ENCODE results near the gene CDNF.
"Not testable (repeated sequence)": the region's sequence is repeated elsewhere in the genome, so short reads cannot be mapped to it uniquely, and the experiment has no call there.

The CDNF gene

GRCh38 chr10:14838582-14839304 is 906 bp upstream of the CDNF start:
- peak; percentile 7 to 14 for DNase-seq

GRCh38 chr10:14837003-14837756 is 657 bp downstream of the CDNF start:
- no peak for DNase-seq

GRCh38 chr10:14836208-14836607 is 1.6 kb downstream of the CDNF start:
- no peak for DNase-seq

DNA sequence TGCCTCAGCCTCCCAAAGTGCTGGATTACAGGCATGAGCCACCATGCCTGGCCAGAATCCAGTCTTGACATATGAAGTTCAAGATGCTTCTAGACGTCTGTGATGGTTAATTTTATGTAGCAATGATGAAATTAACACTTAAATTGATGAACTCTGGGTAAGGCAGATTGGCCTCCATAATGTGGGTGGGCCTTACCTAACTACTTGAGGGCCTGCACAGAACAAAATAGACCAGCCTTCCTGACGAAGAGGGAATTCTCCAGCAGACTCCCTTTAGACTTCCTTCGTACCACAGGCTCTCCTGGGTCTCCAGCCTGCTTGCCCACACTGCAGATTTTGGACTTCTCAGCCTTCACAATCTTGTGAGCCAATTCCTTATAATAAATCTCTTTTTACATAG is 4.7 kb downstream of the CDNF start:
- no peak for DNase-seq

DNA sequence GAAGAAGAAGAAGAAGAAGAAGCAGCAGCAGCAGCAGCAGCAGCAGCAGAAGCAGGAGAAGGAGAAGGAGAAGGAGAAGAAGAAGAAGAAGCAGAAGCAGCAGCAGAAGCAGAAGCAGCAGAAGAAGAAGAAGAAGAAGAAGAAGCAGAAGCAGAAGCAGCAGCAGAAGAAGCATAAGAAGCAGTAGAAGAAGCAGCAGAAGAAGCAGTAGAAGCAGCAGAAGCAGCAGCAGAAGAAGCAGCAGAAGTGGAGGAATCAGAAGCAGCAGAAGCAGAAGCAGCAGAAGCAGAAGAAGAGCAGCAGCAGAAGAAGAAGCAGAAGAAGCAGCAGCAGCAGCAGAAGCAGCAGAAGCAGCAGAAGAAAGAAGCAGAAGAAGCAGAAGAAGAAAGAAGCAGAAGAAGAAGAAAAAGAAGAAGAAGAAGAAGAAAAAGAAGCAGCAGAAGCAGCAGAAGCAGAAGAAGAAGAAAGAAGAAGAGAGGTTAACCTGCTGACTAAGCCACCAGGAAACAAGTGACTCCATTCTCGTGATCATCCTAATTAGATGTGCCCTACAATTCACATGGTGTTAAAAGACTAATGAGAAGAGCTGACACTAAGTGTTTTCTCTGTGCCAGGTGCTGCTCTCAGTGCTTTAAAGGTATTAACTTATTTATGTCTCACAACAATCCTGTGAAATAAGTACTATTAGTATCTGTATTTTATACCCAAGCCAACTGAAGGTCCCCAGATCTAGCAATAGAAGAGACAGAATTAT is 11.6 kb downstream of the CDNF start:
- no peak for DNase-seq

DNA sequence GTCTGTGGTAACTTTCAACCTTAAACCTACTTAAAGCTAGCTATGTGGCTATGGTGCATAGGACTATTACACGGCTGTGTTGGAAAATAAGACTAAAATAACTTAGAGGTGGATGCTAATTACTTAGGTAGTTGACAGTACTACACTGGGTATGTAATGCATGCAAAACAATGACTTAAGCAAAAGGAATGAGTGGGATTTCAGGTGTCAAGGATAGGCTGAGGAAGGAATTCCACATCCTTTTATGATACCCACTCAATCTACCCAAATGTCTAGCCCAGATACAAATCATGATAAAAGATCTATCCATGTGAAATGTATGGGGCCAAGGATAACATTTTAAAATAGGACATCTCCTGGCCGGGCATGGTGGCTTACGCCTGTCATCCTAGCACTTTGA is 13.9 kb downstream of the CDNF start:
- no peak for DNase-seq

DNA sequence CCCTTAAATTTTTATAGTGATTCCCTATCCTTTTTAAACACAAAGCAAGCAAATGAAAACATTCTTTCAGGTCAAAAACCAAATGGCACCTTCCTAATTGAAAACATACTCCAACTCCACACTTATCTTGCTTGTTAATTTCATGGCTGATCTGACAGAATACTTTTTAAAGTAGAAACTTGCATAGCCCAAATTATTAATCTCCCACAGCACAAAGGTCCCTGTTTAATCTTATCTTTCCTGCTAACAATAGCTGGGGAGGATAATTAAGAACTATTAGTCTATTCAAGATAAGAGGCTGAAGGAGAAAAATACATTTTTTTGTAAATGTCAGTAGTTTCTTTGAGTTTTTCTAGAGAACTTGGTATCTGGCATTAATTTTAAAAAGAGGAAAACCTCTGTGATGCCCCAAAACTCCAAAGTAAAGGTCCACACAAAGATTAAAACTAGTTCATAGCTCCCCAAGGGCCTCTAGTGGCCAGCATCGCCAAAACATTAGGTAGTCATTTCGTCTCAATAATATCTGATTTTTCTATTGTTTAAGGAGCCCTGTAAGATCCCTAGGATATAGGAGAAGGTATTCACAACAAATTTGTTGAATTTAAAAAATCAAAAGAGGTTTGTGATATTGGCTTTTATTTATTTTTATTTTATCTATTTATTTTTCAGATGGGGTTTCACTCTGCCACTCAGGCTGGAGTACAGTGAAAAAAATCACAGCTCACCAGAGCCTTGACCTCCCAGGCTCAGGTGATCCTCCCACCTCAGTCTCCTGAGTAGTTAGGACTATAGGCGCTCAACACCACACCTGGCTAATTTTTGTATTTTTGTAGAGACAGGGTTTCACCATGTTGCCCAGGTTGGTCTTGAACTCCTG is 14.7 kb downstream of the CDNF start:
- peak; percentile 29 to 48 for DNase-seq

GRCh38 chr10:14821635-14822375 is 16.0 kb downstream of the CDNF start:
- DNase-seq, result no peak

- no peak for DNase-seq
Measured at GRCh38 chr10:14820775-14821154, 17.1 kb downstream of the CDNF start.

- no peak for DNase-seq
Measured at GRCh38 chr10:14820010-14820774, 17.6 kb downstream of the CDNF start.

DNA sequence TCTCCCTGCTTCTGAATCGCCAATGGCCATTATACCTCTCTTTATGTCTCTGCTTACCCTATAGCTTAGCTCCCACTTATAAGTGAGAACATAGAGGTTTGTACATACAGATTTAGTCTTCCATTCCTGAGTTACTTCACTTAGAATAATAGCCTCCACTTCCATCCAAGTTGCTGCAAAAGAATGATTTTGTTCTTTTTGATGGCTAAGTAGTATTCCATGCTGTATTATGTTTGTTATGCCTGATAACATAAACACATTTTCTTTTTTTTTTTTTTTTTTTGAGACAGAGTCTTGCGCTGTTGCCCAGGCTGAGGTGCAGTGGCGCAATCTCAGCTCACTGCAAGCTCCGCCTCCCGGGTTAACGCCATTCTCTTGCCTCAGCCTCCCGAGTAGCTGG is 21.1 kb downstream of the CDNF start:
- not testable (repeated sequence) for DNase-seq

- no peak for DNase-seq
Measured at GRCh38 chr10:14815681-14816080, 22.2 kb downstream of the CDNF start.

DNA sequence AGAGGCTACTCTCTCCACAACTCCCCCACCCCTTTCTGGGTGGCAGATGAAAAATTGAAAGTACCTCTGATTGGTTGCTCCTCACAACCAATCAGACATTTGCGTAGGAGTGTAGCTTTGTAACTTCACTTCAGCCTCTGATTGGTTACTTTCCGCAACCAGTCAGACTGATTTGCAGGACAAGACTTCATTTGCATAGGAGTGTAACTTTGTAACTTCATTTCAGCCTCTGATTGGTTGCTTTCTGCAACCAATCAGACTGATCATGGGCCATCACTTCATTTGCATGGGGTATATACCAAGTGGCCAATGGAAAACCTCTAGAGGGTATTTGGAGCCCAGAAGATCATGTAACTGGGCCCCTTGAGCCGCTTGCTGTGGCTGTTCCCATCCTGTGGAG is 25.6 kb downstream of the CDNF start:
- no peak for DNase-seq

DNA sequence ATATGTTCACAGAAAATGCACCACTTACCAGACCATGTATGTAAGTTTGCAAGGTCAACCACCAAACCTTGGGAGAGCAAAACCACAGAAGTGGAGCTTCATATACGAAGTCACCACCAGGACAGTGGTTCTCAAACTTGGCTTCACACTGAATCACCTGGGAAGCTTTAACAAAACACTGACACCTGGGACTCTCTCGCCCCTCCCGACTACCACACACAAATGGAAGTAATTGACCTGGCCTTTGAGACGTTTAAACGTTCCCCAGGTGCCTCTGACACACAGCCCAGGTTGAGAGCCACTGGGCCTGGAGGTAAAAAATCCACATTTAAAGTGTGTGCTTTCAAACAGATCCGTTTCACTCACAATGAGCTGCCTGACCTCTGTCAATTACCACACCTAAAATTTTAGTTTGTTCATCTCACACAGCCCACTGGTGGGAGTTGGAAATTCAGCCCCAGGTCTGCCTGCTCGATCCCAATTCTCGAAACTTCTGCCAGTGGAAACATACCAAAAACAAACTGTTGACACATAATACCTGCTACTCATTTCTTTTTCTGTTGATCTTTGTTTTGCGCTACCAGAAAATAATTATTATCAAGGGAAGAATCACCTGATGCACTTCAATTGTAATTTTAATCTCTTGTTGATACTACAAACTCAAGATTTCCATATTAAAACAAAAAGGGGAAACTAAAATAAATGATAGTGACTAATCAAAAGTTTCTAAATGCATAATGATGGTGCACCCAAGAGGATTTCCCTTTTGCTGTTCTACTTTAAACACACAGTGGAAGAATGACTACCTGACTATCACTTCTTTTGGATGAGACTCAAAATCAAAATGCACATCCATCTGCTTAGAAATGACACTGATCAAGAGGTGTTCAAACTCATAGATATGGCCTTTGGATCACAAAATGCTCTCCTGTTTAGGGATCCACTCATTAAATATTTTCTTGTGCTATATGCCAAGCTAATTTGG is 26.6 kb downstream of the CDNF start:
- DNase-seq, result no peak

GRCh38 chr10:14806318-14806717 is 31.5 kb downstream of the CDNF start:
- no peak for DNase-seq

DNA sequence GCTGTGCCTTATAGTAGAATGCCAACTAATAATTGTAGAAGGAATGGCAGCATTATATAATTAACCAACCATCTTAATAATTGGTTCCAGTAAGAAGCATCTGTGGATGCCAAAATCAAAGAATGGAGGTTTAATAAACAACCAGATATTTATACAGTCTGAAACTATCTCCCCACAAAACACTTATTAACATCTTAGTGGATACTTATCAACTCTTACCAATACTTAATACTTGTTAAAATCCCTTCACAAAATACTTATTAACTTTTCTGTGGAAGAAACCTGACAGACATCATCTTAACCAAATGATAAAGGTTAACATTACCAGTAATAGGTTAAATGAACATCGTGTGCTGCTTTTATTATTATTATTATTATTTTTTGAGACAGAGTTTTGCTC is 34.0 kb downstream of the CDNF start:
- DNase-seq, result no peak

DNA sequence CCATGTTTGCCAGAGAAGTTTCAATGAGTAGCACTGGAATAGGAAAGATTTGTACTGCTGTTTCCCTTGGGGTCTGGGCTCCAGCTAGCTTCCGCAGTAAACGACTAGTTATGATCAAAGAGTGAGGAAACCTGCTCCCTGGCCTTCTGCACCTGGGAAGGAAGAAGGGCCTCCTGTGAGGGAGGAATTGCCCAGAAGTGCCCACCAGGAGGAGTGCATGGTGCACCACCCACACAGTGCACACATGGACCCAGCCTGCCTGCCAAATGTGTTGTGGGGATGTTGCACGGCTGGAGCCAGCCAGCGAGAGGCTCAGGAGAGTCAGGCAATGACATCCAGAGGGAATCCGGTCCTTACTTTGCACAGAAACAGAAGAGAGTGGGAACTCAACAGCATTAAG is 36.1 kb downstream of the CDNF start:
- no peak for DNase-seq

DNA sequence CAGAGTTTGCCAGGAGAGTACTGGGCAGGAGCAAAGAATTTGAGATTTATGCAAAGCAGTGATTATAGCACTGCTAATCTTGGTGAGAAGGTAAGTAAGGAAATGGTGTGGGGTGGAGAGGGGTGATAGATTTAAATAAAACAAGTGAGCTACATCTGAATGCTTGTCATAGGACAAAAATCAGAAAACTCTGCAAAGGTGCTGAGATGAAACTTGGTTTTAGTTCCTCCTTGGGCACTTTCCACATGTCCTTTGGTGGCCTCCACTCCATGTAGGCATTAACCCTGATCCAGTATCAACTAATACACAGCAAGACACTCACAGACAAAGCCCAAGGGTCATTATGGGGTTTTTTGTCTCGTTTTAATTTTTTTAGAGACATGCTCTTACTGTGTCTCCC is 37.4 kb downstream of the CDNF start:
- DNase-seq, result no peak

- DNase-seq, result no peak
Measured at GRCh38 chr10:14798636-14799035, 39.2 kb downstream of the CDNF start.

GRCh38 chr10:14787938-14788337 is 49.9 kb downstream of the CDNF start:
- DNase-seq, result no peak

Data from activated CD4-positive, alpha-beta T cell treated with anti-CD3 and anti-CD28 coated beads for 4 hours (primary cell).